Loucy (cell line): ENCODE data around the gene MYH3.

Experiments used
- H2AFZ ChIP-seq: fragments of 200-600 bp; sonication (generic); 2 replicates; pipeline ENCODE4 v1.6.0; 2016; ENCODE audit warnings: antibody characterized with exemption, mild to moderate bottlenecking, low read length, moderate library complexity
- H3F3A ChIP-seq: fragments of 200-600 bp; 2 replicates; pipeline ENCODE4 v1.6.0; 2016; ENCODE audit warnings: antibody characterized with exemption, low read depth, mild to moderate bottlenecking
- H3K27me3 ChIP-seq: fragments of 200-600 bp; sonication (generic); 2 replicates; pipeline ENCODE4 v1.6.1; 2014; ENCODE audit warnings: low read length, mild to moderate bottlenecking; ENCODE audit not compliant: insufficient read depth, poor library complexity, severe bottlenecking
- H3K36me3 ChIP-seq: fragments of 200-600 bp; sonication (generic); 2 replicates; pipeline ENCODE4 v1.6.1; 2016; ENCODE audit warnings: low read length; ENCODE audit not compliant: insufficient read depth
- H3K4me1 ChIP-seq: fragments of 200-600 bp; sonication (generic); 2 replicates; pipeline ENCODE4 v1.5.1; 2014; ENCODE audit warnings: low read length, mild to moderate bottlenecking; ENCODE audit not compliant: insufficient read depth, poor library complexity, severe bottlenecking
- H3K4me2 ChIP-seq: fragments of 200-600 bp; sonication (generic); 2 replicates; pipeline ENCODE4 v1.6.0; 2014; ENCODE audit warnings: antibody characterized with exemption, low read length, low read depth, mild to moderate bottlenecking; ENCODE audit not compliant: poor library complexity, severe bottlenecking
- H3K4me3 ChIP-seq: fragments of 200-600 bp; sonication (generic); 2 replicates; pipeline ENCODE4 v1.5.1; 2014; ENCODE audit warnings: low read length, mild to moderate bottlenecking, mixed read lengths; ENCODE audit not compliant: poor library complexity, severe bottlenecking
- H3K79me2 ChIP-seq: fragments of 200-600 bp; sonication (generic); 2 replicates; pipeline ENCODE4 v1.6.1; 2014; ENCODE audit warnings: low read length; ENCODE audit not compliant: insufficient read depth
- H3K9ac ChIP-seq: fragments of 200-600 bp; sonication (generic); 2 replicates; pipeline ENCODE4 v1.6.0; 2014; ENCODE audit warnings: mild to moderate bottlenecking, low read depth, low read length, moderate library complexity; ENCODE audit not compliant: poor library complexity, severe bottlenecking
- H3K9me2 ChIP-seq: fragments of 200-600 bp; sonication (generic); replicated peaks from 2 replicates; pipeline ENCODE4 v1.6.1; 2016; ENCODE audit warnings: low read depth, low read length, mixed read lengths
- H3K9me3 ChIP-seq: fragments of 200-600 bp; sonication (generic); 2 replicates; pipeline ENCODE4 v1.6.1; 2014; ENCODE audit warnings: mild to moderate bottlenecking, antibody characterized with exemption, low read length, low read depth; ENCODE audit not compliant: insufficient read depth
- H4K20me1 ChIP-seq: fragments of 200-600 bp; sonication (generic); 2 replicates; pipeline ENCODE4 v1.6.0; 2014; ENCODE audit warnings: antibody characterized with exemption, low read length, mild to moderate bottlenecking; ENCODE audit not compliant: insufficient read depth, poor library complexity, severe bottlenecking
- EZH2phosphoT487 ChIP-seq: fragments of 200-600 bp; IDR thresholded peaks from 2 replicates; pipeline ENCODE4 v1.6.1; 2018; ENCODE audit warnings: antibody characterized with exemption, mild to moderate bottlenecking, moderate library complexity, borderline replicate concordance
- TF ChIP-seq, protein P1 (sequence below): fragments of 200-600 bp; sonication (generic); conservative IDR thresholded peaks from 2 replicates; pipeline ENCODE4 v1.5.1; 2014; ENCODE audit warnings: mild to moderate bottlenecking, antibody characterized with exemption, low read length

Gene MYH3

DNA sequence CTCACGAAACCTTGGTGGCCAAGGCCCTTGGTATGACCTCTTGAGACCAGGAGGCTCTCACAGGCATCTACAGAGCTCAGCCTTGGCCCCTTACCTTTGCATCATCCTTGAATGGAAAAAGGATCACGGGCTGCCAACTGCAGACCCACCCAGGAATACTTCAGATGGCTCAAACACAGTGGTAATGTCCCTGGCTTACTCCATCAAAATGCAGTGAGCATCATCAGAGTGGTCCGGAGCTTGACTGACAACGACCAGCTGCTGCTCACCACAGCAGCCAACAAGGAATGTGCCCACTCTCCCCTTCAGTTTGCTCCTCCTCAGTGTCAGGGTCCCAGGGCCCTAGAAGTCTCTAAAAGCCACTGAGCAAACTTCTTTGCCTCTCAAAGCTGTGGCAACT, 17.6 kb upstream of the MYH3 start:
- no peak overlapping the region for H2AFZ ChIP-seq
- H3K4me2 ChIP-seq = no peak overlapping the region
- no peaks in the 10 kb centered on the region for H3K79me2 ChIP-seq
- peaks cover 33% of the 10 kb centered on the region; the same call in 1 of the 2 replicates for H3K36me3 ChIP-seq
- H3K9me2 ChIP-seq = no peaks in the 10 kb centered on the region
- no peaks in the 10 kb centered on the region for H3K4me1 ChIP-seq
- H3K4me3 ChIP-seq = no peak overlapping the region
- TF ChIP-seq, protein P1, sequence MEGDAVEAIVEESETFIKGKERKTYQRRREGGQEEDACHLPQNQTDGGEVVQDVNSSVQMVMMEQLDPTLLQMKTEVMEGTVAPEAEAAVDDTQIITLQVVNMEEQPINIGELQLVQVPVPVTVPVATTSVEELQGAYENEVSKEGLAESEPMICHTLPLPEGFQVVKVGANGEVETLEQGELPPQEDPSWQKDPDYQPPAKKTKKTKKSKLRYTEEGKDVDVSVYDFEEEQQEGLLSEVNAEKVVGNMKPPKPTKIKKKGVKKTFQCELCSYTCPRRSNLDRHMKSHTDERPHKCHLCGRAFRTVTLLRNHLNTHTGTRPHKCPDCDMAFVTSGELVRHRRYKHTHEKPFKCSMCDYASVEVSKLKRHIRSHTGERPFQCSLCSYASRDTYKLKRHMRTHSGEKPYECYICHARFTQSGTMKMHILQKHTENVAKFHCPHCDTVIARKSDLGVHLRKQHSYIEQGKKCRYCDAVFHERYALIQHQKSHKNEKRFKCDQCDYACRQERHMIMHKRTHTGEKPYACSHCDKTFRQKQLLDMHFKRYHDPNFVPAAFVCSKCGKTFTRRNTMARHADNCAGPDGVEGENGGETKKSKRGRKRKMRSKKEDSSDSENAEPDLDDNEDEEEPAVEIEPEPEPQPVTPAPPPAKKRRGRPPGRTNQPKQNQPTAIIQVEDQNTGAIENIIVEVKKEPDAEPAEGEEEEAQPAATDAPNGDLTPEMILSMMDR = no peak
- TF ChIP-seq EZH2phosphoT487 = no peak
- H4K20me1 ChIP-seq = no peaks in the 10 kb centered on the region
- H3K9ac ChIP-seq = no peak overlapping the region
- H3F3A ChIP-seq = no peaks in the 10 kb centered on the region
- H3K27me3 ChIP-seq = no peaks in the 10 kb centered on the region
- no peaks in the 10 kb centered on the region for H3K9me3 ChIP-seq

DNA sequence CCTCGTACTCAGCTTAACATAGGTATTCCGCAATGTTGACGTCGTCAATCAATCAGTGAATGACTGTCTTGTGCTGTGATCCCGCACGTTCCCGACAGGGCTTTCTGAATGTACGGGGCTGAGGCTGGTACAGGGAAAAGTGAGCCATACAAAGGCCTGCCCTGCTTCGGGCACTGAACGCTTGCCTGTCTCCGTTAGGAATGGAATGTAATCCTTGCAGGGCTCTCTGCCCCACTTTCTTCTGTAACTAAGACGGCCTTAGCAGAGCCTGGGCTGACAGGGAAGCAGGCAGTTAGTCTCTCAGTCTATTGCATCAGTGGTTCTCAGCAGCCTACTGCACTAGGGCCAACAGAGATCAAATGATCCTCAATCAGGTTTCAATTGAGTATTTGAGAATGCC, 16.2 kb upstream of the MYH3 start:
- Histone ChIP-seq H3K36me3 (peaks cover 20% of the 10 kb centered on the region; the same call in 1 of the 2 replicates), H3K4me1 (no peaks in the 10 kb centered on the region), H3K9me2 (no peaks in the 10 kb centered on the region), H3K4me2 (no peak overlapping the region), H3F3A (no peaks in the 10 kb centered on the region), H3K9me3 (no peaks in the 10 kb centered on the region), H3K9ac (no peak overlapping the region), H3K4me3 (no peak overlapping the region), H2AFZ (no peak overlapping the region), H3K79me2 (no peaks in the 10 kb centered on the region), H4K20me1 (no peaks in the 10 kb centered on the region), H3K27me3 (no peaks in the 10 kb centered on the region)
- TF ChIP-seq, protein P1 = no peak
- no peak for TF ChIP-seq EZH2phosphoT487

DNA sequence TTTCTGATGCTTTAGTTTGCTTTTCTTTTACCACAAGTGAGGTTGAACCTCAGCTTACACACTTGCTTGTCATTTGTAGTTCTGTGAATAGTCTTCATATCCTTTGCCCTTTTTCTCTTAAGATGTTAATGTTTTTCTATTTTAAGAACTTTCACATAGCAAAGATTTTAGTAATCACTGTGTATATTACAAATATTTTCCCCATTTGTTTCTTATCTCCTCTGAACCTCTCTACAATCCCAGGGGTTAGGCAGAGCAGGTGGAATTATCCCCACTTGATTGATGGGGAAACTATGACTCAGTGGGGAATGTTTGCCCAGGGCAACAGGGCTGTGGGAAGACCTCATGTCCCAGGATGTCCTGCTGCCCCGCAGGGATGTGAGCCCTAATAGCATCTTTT, 11.7 kb upstream of the MYH3 start:
- no peaks in the 10 kb centered on the region for H3K4me1 ChIP-seq

More for the DNA sequence above, 11.7 kb upstream of the MYH3 start:
- no peaks in the 10 kb centered on the region for H3K9me3 ChIP-seq
- no peaks in the 10 kb centered on the region for H3K79me2 ChIP-seq
- no peaks in the 10 kb centered on the region for H4K20me1 ChIP-seq
- TF ChIP-seq EZH2phosphoT487 = no peak
- TF ChIP-seq, protein P1 = no peak
- H3K27me3 ChIP-seq = no peaks in the 10 kb centered on the region
- no peak overlapping the region for H3K4me2 ChIP-seq
- no peak overlapping the region for H3K4me3 ChIP-seq
- H3K9ac ChIP-seq = no peak overlapping the region
- H3F3A ChIP-seq = no peaks in the 10 kb centered on the region
- no peaks in the 10 kb centered on the region for H3K9me2 ChIP-seq
- no peaks in the 10 kb centered on the region for H3K36me3 ChIP-seq
- no peak overlapping the region for H2AFZ ChIP-seq
